ENCODE measurements around the gene RPS5.
"Not testable (repeated sequence)": the region's sequence is repeated elsewhere in the genome, so short reads cannot be mapped to it uniquely, and the experiment has no call there.

Gene RPS5

GRCh38 chr19:58386576-58387337, at the start of gene RPS5:
RPS5 (plus strand) TSS chr19:58387269; CDS start chr19:58388138, 869 bp downstream.
- DNase-seq: peak; percentile 97 to 99

GRCh38 chr19:58338336-58338735, 48.7 kb upstream of the RPS5 start:
- no peak for DNase-seq

- DNase-seq: no peak
Measured at GRCh38 chr19:58338825-58339558, 48.1 kb upstream of the RPS5 start.

GRCh38 chr19:58345558-58345957, 41.5 kb upstream of the RPS5 start:
- DNase-seq: no peak

GRCh38 chr19:58346961-58347929, 39.8 kb upstream of the RPS5 start:
- DNase-seq: peak; percentile 75 to 81

- DNase-seq: not testable (repeated sequence)
Measured at GRCh38 chr19:58348080-58348479, 39.0 kb upstream of the RPS5 start.

- no peak for DNase-seq
Measured at GRCh38 chr19:58349590-58349989, 37.5 kb upstream of the RPS5 start.

GRCh38 chr19:58350001-58350861, 36.8 kb upstream of the RPS5 start:
- no peak for DNase-seq

- DNase-seq: no peak
Measured at GRCh38 chr19:58350871-58351557, 36.1 kb upstream of the RPS5 start.

- no peak for DNase-seq
Measured at GRCh38 chr19:58351558-58351878, 35.6 kb upstream of the RPS5 start.

GRCh38 chr19:58351990-58352755, 34.9 kb upstream of the RPS5 start:
- DNase-seq: no peak

GRCh38 chr19:58352760-58353671, 34.1 kb upstream of the RPS5 start, which contains the start of gene A1BG:
A1BG (minus strand) TSS chr19:58353492; CDS start chr19:58353437, 55 bp downstream.
- DNase-seq: no peak

- DNase-seq: no peak
Measured at GRCh38 chr19:58353717-58354477, 33.2 kb upstream of the RPS5 start.

GRCh38 chr19:58354478-58355030, 32.5 kb upstream of the RPS5 start:
- no peak for DNase-seq

GRCh38 chr19:58355215-58355796, 31.8 kb upstream of the RPS5 start:
- DNase-seq: no peak

GRCh38 chr19:58355908-58356765, 30.9 kb upstream of the RPS5 start:
- DNase-seq: peak in 1 of 2 experiments; percentile 14
